ENCODE results near the gene ALPI. TPM values are rescaled to one million over a fixed set of nuclear protein-coding genes. Genes with fewer than 3 reads are reported as not detected.

ALPI gene
- total RNA-seq, 1 experiment from 2014 or later = not detected

- no peak for DNase-seq (ENCODE audit: low spot score)
Observed at GRCh38 chr2:232485348-232485756, 29.4 kb downstream of the ALPI start.

DNA sequence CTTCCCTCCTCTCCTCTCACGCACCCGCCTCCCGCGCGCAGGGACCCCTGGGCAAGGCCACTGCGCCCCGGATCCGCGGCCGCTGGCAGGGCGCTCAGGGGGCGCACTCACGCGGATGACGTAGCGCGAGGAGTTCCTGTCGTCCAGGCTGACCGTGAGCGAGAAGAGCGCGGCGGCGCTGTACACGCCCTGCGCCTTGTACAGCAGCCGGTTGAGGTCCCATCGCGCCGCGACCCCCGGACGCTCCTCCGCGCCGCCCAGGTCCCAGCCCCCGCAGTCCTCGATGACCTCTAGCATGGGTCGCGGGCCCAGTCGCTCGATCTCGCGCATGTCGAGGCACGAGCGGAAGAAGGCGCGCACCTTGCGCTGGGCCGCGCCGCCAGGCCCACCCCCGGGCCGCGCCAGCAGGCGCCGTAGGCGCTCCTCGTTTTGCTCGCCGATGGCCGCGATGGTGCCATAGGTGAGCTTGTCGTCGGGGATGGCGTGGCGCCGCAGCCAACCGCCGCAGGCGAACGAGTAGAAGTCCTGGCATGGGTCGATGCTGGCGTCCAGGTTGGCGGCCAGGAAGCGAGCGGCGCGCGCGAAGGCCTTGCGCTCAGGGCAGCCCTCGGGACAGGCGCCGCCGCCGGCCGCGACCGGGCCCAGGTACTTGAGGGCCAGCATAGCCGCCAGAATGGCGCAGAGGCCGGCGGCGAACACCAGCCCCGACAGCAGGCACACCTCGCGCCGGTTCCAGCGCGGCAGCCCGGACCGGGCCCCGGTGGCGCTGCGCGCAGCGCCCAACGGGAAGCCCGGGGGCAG, 30.0 kb downstream of the ALPI start:
- DNase-seq (ENCODE audit: low spot score) = no peak

DNA sequence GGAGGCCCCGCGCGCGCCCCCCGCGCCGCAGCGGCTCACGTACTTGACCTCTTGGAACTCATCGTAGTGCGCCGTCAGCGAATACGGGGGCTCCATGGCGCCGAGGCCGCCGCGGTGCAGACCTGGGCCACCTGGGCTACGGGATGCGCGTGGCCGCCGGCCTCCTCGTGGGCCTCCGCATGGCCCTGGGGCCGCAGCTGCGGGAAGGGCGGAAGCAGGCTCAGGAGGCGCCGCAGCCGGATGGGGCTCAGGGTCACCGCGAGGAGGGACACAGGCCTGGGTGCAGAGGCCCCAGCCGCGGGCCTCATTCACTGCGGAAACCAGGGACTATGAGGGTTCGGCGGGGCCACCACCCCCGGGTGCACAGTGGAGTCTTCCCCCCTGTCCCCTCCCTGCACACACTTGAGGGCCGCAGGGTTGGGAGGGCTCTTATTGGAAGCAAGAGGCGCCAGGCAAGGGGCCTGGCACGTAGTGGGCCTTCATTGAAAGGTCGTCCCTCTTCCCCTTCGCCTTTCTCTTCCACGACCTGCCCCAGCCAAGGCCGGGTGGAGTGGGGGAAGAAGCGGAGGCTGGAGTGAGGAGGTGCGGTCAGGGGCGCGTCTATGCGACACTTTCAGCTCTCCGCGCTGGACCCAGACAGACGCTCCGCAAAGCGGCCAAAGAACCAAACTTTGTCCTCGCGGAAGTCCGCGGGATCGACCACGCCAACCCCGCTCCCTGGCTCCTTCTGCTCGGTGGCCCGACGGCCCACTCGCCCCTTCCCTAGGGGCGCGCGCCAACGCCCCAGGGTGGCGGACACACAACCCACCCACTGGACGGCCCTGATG, 30.8 kb downstream of the ALPI start:
- no peak for DNase-seq (ENCODE audit: low spot score)

GRCh38 chr2:232487385-232488096, 31.6 kb downstream of the ALPI start, which contains the start of gene ECEL1:
Gene ECEL1 (minus strand): TSS chr2:232487834. CDS start chr2:232486653, 1,181 bp downstream.
- DNase-seq (ENCODE audit: low spot score) = no peak

DNA sequence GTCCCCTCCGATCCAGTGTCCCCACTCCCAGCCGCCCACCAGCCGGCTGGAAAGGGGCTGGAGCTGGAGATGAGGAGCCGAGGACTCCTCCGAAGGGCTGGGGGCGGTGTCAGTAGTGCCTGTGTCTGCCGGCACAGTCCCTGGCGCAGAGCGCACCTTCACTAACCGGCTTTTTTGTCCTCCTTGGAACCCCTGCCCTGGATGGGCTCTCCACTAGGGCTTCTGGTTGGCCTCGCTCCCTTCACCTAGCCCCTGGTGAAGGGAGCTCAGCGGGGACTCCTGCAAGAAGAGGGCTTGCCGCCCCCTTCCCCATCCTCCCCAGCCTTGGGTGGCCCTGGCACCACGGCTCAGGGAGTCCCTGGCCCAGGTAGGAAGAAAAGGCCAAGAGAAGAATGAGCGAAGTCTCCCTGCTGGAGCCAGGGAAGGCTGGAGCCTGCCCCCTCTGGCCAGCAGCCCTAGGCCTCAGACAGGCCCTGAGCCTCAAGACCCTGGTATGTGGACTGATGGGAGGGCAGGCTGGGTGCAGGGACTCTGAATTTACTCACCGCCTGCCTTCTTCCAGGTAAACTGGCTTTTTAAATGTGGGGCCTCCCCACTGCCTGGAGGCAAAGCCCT, 32.3 kb downstream of the ALPI start:
- no peak for DNase-seq (ENCODE audit: low spot score)

- no peak for DNase-seq (ENCODE audit: low spot score)
Observed at GRCh38 chr2:232488721-232489300, 32.9 kb downstream of the ALPI start.

DNA sequence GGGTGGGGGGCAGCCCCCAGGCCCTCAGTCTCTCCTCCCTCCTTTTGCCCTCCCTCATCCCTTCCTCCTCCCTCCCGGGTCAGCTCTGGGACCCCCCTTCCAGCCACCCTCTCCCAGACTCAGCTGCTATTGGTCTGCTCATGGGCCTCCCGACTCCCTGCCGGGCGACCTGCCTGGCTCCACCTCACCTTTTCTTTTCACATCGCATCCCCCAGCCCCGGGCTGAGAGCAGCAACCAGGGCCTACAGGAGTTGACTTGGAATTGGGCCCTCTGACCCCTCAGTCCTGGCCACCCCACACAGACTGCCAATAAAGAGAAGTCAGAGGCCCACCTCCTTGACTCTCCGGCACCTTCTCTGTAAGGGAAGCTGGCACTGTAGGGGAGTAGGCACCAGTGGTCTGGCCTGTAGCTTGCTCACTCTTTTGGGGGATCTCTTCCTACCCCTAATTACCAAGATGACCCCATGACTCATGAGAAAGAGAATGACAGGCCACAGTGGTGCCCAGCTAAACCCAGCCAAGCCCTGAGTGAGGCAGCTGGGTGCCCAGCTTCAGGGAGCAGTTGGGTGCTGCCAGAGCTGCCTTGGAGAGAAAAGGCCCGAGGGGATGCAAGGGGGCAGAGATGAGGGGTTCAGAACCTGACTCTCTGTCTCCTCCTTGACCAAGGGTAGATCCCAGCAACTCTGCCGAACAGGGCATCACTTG, 33.7 kb downstream of the ALPI start:
- DNase-seq (ENCODE audit: low spot score) = no peak

DNA sequence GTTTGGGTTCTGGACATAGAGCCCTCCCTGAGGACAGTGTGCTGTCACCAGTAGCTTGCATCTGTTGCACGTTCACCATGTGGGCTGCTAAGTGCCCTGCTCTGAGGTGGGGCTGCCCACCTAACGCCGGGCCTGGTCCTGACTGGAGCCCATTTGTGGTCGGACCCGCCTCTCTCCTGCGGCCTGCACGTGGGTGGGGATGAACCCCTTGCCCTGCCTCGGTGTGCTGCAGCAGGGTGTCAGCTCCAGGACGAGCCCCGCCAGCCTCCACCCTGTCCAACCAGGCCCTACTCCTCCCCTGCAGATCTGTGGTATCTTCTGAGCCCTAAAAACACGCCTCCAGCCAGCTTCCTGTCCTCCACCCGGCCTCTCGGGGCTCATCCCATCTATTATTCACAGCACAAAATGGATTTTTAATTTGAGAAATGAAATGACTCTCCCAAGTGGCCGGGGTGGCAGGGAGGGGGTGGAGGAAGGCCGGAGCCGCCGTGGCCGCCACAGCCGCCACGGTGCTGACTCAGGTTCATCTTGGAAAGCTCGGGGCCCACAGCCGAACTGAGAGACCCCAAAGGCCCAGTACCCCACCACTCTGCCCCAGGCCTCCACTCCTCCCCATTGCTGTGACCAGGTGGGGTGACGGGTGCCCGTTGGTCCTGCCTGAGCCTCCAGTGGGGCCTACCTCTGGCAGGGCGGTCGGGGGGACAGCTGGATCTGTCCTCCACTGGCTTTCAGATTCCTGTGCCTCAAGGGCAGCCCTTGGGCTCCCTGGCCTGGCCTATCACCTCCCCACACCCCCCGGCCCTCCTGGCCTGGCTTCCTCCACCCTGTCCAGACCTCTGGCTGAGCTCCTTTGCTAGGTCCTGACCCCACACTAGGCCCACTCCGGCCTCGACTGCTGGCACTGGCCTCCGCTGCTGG, 34.5 kb downstream of the ALPI start:
- no peak for DNase-seq (ENCODE audit: low spot score)

GRCh38 chr2:232491139-232491780, 35.3 kb downstream of the ALPI start:
- DNase-seq (ENCODE audit: low spot score) = no peak

- no peak for DNase-seq (ENCODE audit: low spot score)
Observed at GRCh38 chr2:232492236-232492848, 36.4 kb downstream of the ALPI start.

GRCh38 chr2:232492963-232493700, 37.2 kb downstream of the ALPI start:
- no peak for DNase-seq (ENCODE audit: low spot score)

- DNase-seq (ENCODE audit: low spot score) = no peak
Observed at GRCh38 chr2:232493701-232494474, 37.9 kb downstream of the ALPI start.

GRCh38 chr2:232494542-232494941, 38.6 kb downstream of the ALPI start:
- DNase-seq (ENCODE audit: low spot score) = no peak

DNA sequence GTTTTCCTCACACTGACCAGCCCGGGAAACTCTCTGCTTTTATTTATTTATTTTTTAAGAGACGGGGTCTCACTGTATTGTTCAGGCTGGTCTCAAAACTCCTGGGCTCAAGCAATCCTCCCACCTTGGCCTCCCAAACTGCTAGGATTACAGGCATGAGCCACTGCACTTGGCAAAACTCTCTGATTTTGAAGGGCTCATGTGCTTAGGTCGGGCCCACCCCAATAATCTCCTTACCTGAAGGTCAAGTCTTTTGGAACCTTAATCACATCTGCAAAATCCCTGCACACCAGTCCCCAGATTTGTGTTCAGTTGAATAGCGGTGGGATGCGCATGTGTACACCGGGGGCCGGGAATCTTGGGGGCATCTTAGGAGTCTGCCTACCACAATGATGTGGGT, 39.3 kb downstream of the ALPI start:
- no peak for DNase-seq (ENCODE audit: low spot score)

DNA sequence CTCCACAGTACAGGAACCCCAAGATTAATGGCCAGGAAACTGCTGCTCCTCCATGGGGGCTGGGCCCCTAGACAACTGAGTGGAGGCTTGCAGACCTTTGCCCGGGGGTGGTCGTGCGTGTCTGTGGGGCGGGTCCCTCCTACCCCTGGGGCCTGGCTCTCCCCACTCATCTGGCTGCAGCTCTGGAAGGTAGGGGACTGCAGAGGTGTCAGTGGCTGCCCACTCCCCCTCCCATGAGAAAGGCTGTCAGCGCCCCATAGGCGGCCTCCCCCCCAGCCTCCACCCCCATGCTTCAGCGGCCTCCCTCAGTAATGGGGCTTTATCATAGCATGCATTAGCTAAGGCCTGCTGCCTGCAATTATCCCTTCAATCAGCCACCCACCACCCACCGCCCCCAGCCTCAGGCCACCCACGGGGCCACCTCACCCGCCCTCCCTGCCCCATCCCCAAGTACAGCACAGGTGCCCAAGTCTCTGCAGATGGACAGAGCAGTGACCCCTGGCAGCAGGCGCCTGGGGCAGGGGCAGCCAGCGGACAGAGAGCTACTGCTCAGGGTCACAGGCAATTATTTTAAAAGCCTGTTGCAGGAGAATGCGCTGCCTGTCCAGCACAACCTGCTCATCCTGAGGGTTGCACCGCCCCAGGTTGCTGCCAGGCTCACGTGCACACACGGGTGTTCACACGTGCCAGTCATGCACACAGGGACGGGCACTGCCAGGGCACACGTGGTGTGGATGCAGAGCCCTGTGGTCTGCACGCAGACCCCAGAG, 40.7 kb downstream of the ALPI start:
- DNase-seq (ENCODE audit: low spot score) = no peak

GRCh38 chr2:232497348-232497747, 41.4 kb downstream of the ALPI start:
- no peak for DNase-seq (ENCODE audit: low spot score)
